NCI-H2029 (cell line): ENCODE results near the gene MRPL3.

Experiments used
- DNase-seq: peaks from one replicate; lab custom pipeline; 2025; lab: John Stamatoyannopoulos, UW

MRPL3 gene

GRCh38 chr3:131502530-131503319, at the start of gene MRPL3:
MRPL3 (minus strand) TSS chr3:131502971; CDS start chr3:131502821, 150 bp downstream.
- peak; percentile 45 for DNase-seq

GRCh38 chr3:131551761-131552160, 49.0 kb upstream of the MRPL3 start:
- no peak for DNase-seq

GRCh38 chr3:131550562-131551465, 48.0 kb upstream of the MRPL3 start:
- DNase-seq, result no peak

- no peak for DNase-seq
Measured at GRCh38 chr3:131549340-131549739, 46.6 kb upstream of the MRPL3 start.

- DNase-seq, result no peak
Measured at GRCh38 chr3:131547585-131547984, 44.8 kb upstream of the MRPL3 start.

GRCh38 chr3:131546441-131546840, 43.7 kb upstream of the MRPL3 start:
- no peak for DNase-seq

- no peak for DNase-seq
Measured at GRCh38 chr3:131544557-131544956, 41.8 kb upstream of the MRPL3 start.

- DNase-seq, result no peak
Measured at GRCh38 chr3:131543714-131544113, 40.9 kb upstream of the MRPL3 start.

GRCh38 chr3:131541288-131541687, 38.5 kb upstream of the MRPL3 start:
- no peak for DNase-seq

- DNase-seq, result no peak
Measured at GRCh38 chr3:131540821-131541220, 38.0 kb upstream of the MRPL3 start.

- no peak for DNase-seq
Measured at GRCh38 chr3:131540143-131540542, 37.4 kb upstream of the MRPL3 start.

- DNase-seq, result no peak
Measured at GRCh38 chr3:131538968-131539367, 36.2 kb upstream of the MRPL3 start.

- DNase-seq, result no peak
Measured at GRCh38 chr3:131537531-131537930, 34.8 kb upstream of the MRPL3 start.

GRCh38 chr3:131535596-131535995, 32.8 kb upstream of the MRPL3 start:
- no peak for DNase-seq

- no peak for DNase-seq
Measured at GRCh38 chr3:131535131-131535530, 32.4 kb upstream of the MRPL3 start.

GRCh38 chr3:131532645-131533044, 29.9 kb upstream of the MRPL3 start:
- DNase-seq, result no peak

- DNase-seq, result no peak
Measured at GRCh38 chr3:131530843-131531242, 28.1 kb upstream of the MRPL3 start.

GRCh38 chr3:131530388-131530787, 27.6 kb upstream of the MRPL3 start:
- DNase-seq, result no peak

GRCh38 chr3:131526801-131527347, 24.1 kb upstream of the MRPL3 start:
- peak; percentile 13 for DNase-seq

- no peak for DNase-seq
Measured at GRCh38 chr3:131518680-131519079, 15.9 kb upstream of the MRPL3 start.

GRCh38 chr3:131505421-131505820, 2.6 kb upstream of the MRPL3 start:
- no peak for DNase-seq

GRCh38 chr3:131503320-131503635, 507 bp upstream of the MRPL3 start:
- no peak for DNase-seq

GRCh38 chr3:131501949-131502348, 822 bp downstream of the MRPL3 start:
- DNase-seq, result no peak
